DND-41 (cell line): ENCODE measurements around the gene RASL11A.

ENCODE experiments used
- ATAC-seq: fragments of 200-7000 bp; cut with Tn5 transposase; 3 replicates; pipeline ENCODE4 v1.9.1; 2021; ENCODE audit warnings: low read depth; ENCODE audit not compliant: insufficient read depth
- DNase-seq: peaks from one replicate; pipeline ENCODE4 v3.0.0-alpha.2; 2020
- H2AFZ ChIP-seq: 2 replicates; pipeline ENCODE4 v1.6.0; 2012; ENCODE audit warnings: low read depth, low read length
- H3K27ac ChIP-seq: 2 replicates; pipeline ENCODE4 v1.5.1; 2012; ENCODE audit warnings: low read length, inconsistent platforms
- H3K27me3 ChIP-seq: fragments of 200-600 bp; sonication (generic); 2 replicates; pipeline ENCODE4 v1.6.0; 2012; ENCODE audit warnings: low read length, mild to moderate bottlenecking, inconsistent platforms; ENCODE audit not compliant: insufficient read depth, poor library complexity
- H3K36me3 ChIP-seq: 2 replicates; pipeline ENCODE4 v1.5.1; 2012; ENCODE audit warnings: low read length, inconsistent platforms; ENCODE audit not compliant: insufficient read depth
- H3K4me1 ChIP-seq: 2 replicates; pipeline ENCODE4 v1.5.1; 2012; ENCODE audit warnings: mild to moderate bottlenecking, low read length; ENCODE audit not compliant: insufficient read depth
- H3K4me2 ChIP-seq: 2 replicates; pipeline ENCODE4 v1.6.0; 2012; ENCODE audit warnings: mild to moderate bottlenecking, moderate library complexity, low read length, inconsistent platforms; ENCODE audit not compliant: insufficient read depth
- H3K4me3 ChIP-seq, 2 experiments: fragments of 200-600 bp in 1 of 2; shearing (Covaris generic) in 1 of 2; 2 replicates each; pipeline ENCODE4 v1.5.1; 2012 to 2016; ENCODE audit warnings: inconsistent platforms in 2 of 2, low read length in 2 of 2, mild to moderate bottlenecking in 2 of 2, low read depth in 1 of 2, moderate library complexity in 1 of 2
- H3K79me2 ChIP-seq: 2 replicates; pipeline ENCODE4 v1.6.0; 2012; ENCODE audit warnings: low read length, inconsistent platforms; ENCODE audit not compliant: insufficient read depth
- H3K9ac ChIP-seq: 2 replicates; pipeline ENCODE4 v1.6.0; 2012; ENCODE audit warnings: low read depth, mild to moderate bottlenecking, inconsistent platforms, low read length, moderate library complexity
- H3K9me3 ChIP-seq: 2 replicates; pipeline ENCODE4 v1.5.1; 2012; ENCODE audit warnings: low read length, moderate library complexity, mild to moderate bottlenecking, inconsistent platforms; ENCODE audit not compliant: insufficient read depth, severe bottlenecking
- H4K20me1 ChIP-seq: 2 replicates; pipeline ENCODE4 v1.6.0; 2012; ENCODE audit warnings: low read length; ENCODE audit not compliant: insufficient read depth
- CTCF ChIP-seq: IDR thresholded peaks from 2 replicates; pipeline ENCODE4 v1.5.1; 2012; ENCODE audit warnings: borderline replicate concordance, low read length, moderate library complexity, mild to moderate bottlenecking; ENCODE audit not compliant: poor library complexity, severe bottlenecking; ENCODE audit errors: extremely low read depth
- EZH2 ChIP-seq: IDR thresholded peaks from 3 replicates; pipeline ENCODE4 v1.6.1; 2012; ENCODE audit warnings: borderline replicate concordance, low read depth, mild to moderate bottlenecking, moderate library complexity, low read length, inconsistent platforms; ENCODE audit not compliant: severe bottlenecking

RASL11A gene

GRCh38 chr13:27308941-27309340 lies 38.3 kb downstream of the RASL11A start:
- Histone ChIP-seq H3K9ac (no peak overlapping the region), H3K36me3 (no peaks in the 10 kb centered on the region), H4K20me1 (no peaks in the 10 kb centered on the region), H2AFZ (no peak overlapping the region), H3K4me1 (no peaks in the 10 kb centered on the region), H3K27ac (no peak overlapping the region), H3K9me3 (no peaks in the 10 kb centered on the region), H3K4me3 (no peak overlapping the region), H3K27me3 (peaks cover 14% of the 10 kb centered on the region), H3K4me2 (no peak overlapping the region), H3K79me2 (no peaks in the 10 kb centered on the region)
- TF ChIP-seq CTCF = no peak
- ATAC-seq (no peak), DNase-seq (no peak)

GRCh38 chr13:27309401-27309958 lies 38.9 kb downstream of the RASL11A start:
- no peaks in the 10 kb centered on the region for H3K79me2 ChIP-seq
- DNase-seq (no peak), ATAC-seq (no peak)
- no peaks in the 10 kb centered on the region for H3K36me3 ChIP-seq
- H3K4me1 ChIP-seq = no peaks in the 10 kb centered on the region
- H4K20me1 ChIP-seq = no peaks in the 10 kb centered on the region
- TF ChIP-seq CTCF = no peak
- TF ChIP-seq EZH2 = no peak
- no peaks in the 10 kb centered on the region for H3K9me3 ChIP-seq
- H3K4me2 ChIP-seq = no peak overlapping the region
- H3K9ac ChIP-seq = no peak overlapping the region
- H2AFZ ChIP-seq = no peak overlapping the region
- peaks cover 14% of the 10 kb centered on the region for H3K27me3 ChIP-seq
- H3K27ac ChIP-seq = no peak overlapping the region
- H3K4me3 ChIP-seq = no peak overlapping the region

GRCh38 chr13:27309967-27310598 lies 39.5 kb downstream of the RASL11A start:
- H3K27ac ChIP-seq = no peak overlapping the region
- H4K20me1 ChIP-seq = no peaks in the 10 kb centered on the region
- no peaks in the 10 kb centered on the region for H3K36me3 ChIP-seq
- H3K79me2 ChIP-seq = no peaks in the 10 kb centered on the region
- no peak for ATAC-seq
- H3K27me3 ChIP-seq = peaks cover 14% of the 10 kb centered on the region
- no peaks in the 10 kb centered on the region for H3K4me1 ChIP-seq
- no peak overlapping the region for H2AFZ ChIP-seq
- no peak for DNase-seq
- H3K9ac ChIP-seq = no peak overlapping the region
- no peaks in the 10 kb centered on the region for H3K9me3 ChIP-seq
- no peak overlapping the region for H3K4me2 ChIP-seq
- no peak for TF ChIP-seq CTCF
- TF ChIP-seq EZH2 = no peak
- no peak overlapping the region for H3K4me3 ChIP-seq
